Gastrocnemius medialis (tissue), 4 donors: ENCODE results near the gene ABHD10. TPM values are rescaled to one million over a fixed set of nuclear protein-coding genes. Genes with fewer than 3 reads are reported as not detected.

Experiments used
- ATAC-seq, 2 donors: fragments of 150-250 bp; one replicate each; pipeline ENCODE4 v1.9.1; 2016
- DNase-seq, 2 donors: peaks; one replicate each; pipeline ENCODE4 v3.0.0-alpha.2; 2019
- H3K27ac ChIP-seq, 4 donors: fragments of 200-600 bp; sonication (generic); 1 replicate in 1 of 4; 2 replicates in 3 of 4; pipeline ENCODE4 v1.5.1; 2016 to 2018; ENCODE audit warnings: mild to moderate bottlenecking in 2 of 4, moderate library complexity in 1 of 4
- H3K27me3 ChIP-seq, 3 donors: fragments of 200-600 bp; sonication (generic) in 2 of 3; 1 replicate in 1 of 3; 2 replicates in 2 of 3; pipeline versions ENCODE4 v1.5.1 to v1.6.0; 2016 to 2019; ENCODE audit warnings: mild to moderate bottlenecking in 1 of 3, moderate library complexity in 1 of 3
- H3K36me3 ChIP-seq, 2 donors: fragments of 200-600 bp; sonication (generic) in 1 of 2; one replicate each; pipeline ENCODE4 v1.5.1; 2017 to 2018
- H3K4me1 ChIP-seq, 2 donors: fragments of 200-600 bp; sonication (generic) in 1 of 2; one replicate each; pipeline ENCODE4 v1.5.1; 2016 to 2017; ENCODE audit warnings: mild to moderate bottlenecking in 2 of 2
- H3K4me3 ChIP-seq, 4 donors: fragments of 200-600 bp; sonication (generic) in 3 of 4; 1 replicate in 1 of 4; 2 replicates in 3 of 4; pipeline ENCODE4 v1.5.1; 2016 to 2019; ENCODE audit warnings: mild to moderate bottlenecking in 2 of 4
- H3K9me3 ChIP-seq, 3 donors: fragments of 200-600 bp; sonication (generic) in 2 of 3; 1 replicate in 1 of 3; 2 replicates in 2 of 3; pipeline ENCODE4 v1.5.1; 2016 to 2019
- POLR2A ChIP-seq, 2 donors: fragments of 450-650 bp; IDR thresholded peaks; one replicate each; pipeline ENCODE4 v1.6.1; 2017; ENCODE audit warnings: antibody characterized with exemption in 2 of 2, mild to moderate bottlenecking in 2 of 2, moderate library complexity in 2 of 2
- in situ Hi-C, 4 donors: fragments of 200-750 bp; cut with MboI; loops; one replicate each; pipeline versions ENCODE4 v1.15.0 to v1.8.0; 2017; ENCODE audit warnings: low sequenced_read_pairs in 4 of 4
- intact Hi-C: fragments of 100-400 bp; cut with DNase I; formaldehyde crosslinking; loops from one replicate; pipeline ENCODE4 v1.15.1; 2023; ENCODE audit warnings: low total_unique reads
- total RNA-seq, 4 donors: library from RNA; depleted of rRNA; stranded (reverse); fragments of >200 nt; gene quantifications; one replicate each; pipeline versions ENCODE4 v1.1.0 to v1.2.3, GENCODE V29; 2016
- TF ChIP-seq, protein P1 (sequence below), 5 experiments: fragments of 450-650 bp in 3 of 5; fragments of 200-600 bp in 2 of 5; sonication (generic) in 2 of 5; IDR thresholded peaks in 4 of 5; conservative IDR thresholded peaks in 1 of 5; 1 replicate in 4 of 5; 2 replicates in 1 of 5; pipeline ENCODE4 v1.5.1; 2016 to 2019; ENCODE audit warnings: antibody characterized with exemption in 5 of 5, mild to moderate bottlenecking in 3 of 5, moderate library complexity in 3 of 5

The ABHD10 gene
- total RNA-seq, 4 donors from 2014 or later = 6.3 to 13.3 (median 9.0) TPM

DNA sequence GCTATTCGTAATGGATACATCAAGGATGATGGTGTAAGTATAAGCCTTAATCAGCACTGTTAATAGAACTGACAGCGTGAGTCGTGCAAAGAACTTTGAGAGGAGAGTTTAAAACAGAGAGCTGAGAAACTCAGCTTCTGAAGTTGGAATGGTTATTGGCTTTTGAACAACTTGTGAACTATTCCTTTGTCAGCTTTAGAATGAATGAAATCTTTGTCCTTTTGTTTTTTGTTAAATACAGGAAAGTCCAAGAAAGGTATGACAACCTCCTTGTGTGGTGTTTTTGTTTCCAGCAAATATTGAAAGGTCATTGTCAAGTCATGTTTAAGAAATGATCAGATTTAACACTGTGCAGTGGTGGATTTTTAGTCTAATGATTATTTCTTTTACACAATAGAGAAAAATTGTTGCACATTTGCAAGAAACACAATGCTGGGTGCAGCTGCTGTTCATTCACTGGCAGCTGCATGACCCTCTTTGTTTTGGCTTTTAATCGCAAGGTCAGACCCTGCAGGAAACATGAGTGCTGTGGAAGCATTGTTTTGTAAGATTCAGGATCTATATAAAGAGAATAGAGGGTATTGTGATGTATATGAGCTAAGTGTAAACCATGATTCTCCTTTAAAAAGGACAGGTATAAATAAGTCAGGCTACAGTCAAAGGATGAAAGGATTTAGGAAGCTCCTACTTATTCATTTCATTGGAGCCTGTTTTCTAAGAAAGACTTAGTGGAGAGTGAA, 21.7 kb upstream of the ABHD10 start:
- intact Hi-C loops = no loop called here
- no peak overlapping the region for H3K27ac ChIP-seq
- no peaks in the 10 kb centered on the region for H3K36me3 ChIP-seq
- in situ Hi-C loops = no loop called here
- ATAC-seq (no peak), DNase-seq (no peak)
- no peak overlapping the region for H3K4me3 ChIP-seq
- no peaks in the 10 kb centered on the region for H3K9me3 ChIP-seq
- TF ChIP-seq POLR2A (IDR thresholded peaks at IDR 0.05) = no peak
- TF ChIP-seq, protein P1, sequence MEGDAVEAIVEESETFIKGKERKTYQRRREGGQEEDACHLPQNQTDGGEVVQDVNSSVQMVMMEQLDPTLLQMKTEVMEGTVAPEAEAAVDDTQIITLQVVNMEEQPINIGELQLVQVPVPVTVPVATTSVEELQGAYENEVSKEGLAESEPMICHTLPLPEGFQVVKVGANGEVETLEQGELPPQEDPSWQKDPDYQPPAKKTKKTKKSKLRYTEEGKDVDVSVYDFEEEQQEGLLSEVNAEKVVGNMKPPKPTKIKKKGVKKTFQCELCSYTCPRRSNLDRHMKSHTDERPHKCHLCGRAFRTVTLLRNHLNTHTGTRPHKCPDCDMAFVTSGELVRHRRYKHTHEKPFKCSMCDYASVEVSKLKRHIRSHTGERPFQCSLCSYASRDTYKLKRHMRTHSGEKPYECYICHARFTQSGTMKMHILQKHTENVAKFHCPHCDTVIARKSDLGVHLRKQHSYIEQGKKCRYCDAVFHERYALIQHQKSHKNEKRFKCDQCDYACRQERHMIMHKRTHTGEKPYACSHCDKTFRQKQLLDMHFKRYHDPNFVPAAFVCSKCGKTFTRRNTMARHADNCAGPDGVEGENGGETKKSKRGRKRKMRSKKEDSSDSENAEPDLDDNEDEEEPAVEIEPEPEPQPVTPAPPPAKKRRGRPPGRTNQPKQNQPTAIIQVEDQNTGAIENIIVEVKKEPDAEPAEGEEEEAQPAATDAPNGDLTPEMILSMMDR (IDR thresholded peaks at IDR 0.05 in 4 of 5, conservative IDR thresholded peaks at IDR 0.05 in 1 of 5) = no peak
- no peaks in the 10 kb centered on the region for H3K4me1 ChIP-seq
- H3K27me3 ChIP-seq = no peaks in the 10 kb centered on the region

DNA sequence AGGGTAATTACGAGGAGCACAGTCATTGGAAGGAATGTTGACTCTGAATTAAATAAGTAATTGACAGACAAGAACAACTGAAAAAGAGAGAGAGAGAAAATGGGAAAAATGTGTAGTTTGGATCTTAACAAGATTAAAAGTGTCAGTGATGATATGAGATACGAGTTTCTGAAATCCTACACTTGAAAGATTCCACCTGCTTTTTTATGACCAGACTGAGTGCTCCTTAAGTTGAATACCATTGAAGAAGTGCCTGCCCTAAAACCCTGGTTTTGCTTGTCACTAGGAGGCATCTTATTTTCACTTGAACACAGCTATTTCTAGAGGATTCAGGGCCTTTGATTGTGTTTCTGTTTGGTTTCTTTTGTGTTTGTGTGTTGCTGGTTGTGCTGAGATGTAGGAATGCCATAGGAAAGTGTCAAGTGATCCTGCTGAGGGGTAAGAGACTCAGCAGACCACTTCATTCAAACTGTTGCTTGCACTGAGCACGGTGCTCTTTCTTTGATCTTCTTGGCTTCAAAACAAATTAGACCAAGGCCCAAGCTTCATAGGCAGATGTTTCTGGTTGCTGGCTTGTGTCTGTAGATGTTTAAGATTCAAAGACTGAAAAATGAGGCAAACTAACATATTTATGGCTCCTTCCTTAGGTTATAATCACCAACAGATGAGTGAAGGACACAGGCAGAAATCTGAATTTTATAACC, 17.2 kb upstream of the ABHD10 start:
- Histone ChIP-seq H3K9me3 (no peaks in the 10 kb centered on the region), H3K27ac (no peak overlapping the region), H3K36me3 (no peaks in the 10 kb centered on the region), H3K4me3 (no peak overlapping the region), H3K27me3 (no peaks in the 10 kb centered on the region), H3K4me1 (peaks cover 0 to 2% of the 10 kb centered on the region in 2 donors)
- no peak for TF ChIP-seq POLR2A (IDR thresholded peaks at IDR 0.05)
- TF ChIP-seq, protein P1 (IDR thresholded peaks at IDR 0.05 in 4 of 5, conservative IDR thresholded peaks at IDR 0.05 in 1 of 5) = no peak
- DNase-seq (no peak), ATAC-seq (no peak)
- in situ Hi-C loops = loop anchor here in 2 of 4 donors (5.0 to 10.0 kb wide), 2 partner anchors 67 to 244 kb away; no protein-coding TSS in a partner anchor
- intact Hi-C loops = no loop called here

DNA sequence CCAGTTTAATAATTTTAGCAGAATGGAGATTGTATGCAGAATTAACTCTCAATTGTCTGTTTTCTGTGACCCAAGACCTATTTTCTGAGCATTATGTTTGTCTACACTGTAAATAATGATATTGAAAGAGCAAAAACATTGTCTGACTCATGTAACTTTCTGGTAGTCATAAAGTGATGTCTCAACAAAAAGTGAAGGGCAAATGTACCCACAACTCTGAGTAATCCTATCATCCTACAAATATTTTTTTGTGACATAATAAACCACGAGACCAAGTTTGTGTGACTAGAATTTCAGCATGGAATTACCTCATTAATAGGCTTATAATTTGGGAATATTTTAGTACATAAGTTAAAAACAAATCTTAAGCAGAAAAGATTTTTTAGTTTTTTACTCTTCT, 15.4 kb upstream of the ABHD10 start:
- H3K9me3 ChIP-seq = no peaks in the 10 kb centered on the region
- no peak for DNase-seq
- H3K36me3 ChIP-seq = no peaks in the 10 kb centered on the region
- in situ Hi-C loops (loop anchor here in 2 of 4 donors (5.0 to 10.0 kb wide), 2 partner anchors 69 to 246 kb away; no protein-coding TSS in a partner anchor), intact Hi-C loops (no loop called here)
- no peak overlapping the region for H3K4me3 ChIP-seq
- no peak for ATAC-seq
- no peak for TF ChIP-seq POLR2A (IDR thresholded peaks at IDR 0.05)
- TF ChIP-seq, protein P1 (IDR thresholded peaks at IDR 0.05 in 4 of 5, conservative IDR thresholded peaks at IDR 0.05 in 1 of 5) = no peak
- peaks cover 0 to 3% of the 10 kb centered on the region in 2 donors for H3K4me1 ChIP-seq
- no peak overlapping the region for H3K27ac ChIP-seq
- no peaks in the 10 kb centered on the region for H3K27me3 ChIP-seq

DNA sequence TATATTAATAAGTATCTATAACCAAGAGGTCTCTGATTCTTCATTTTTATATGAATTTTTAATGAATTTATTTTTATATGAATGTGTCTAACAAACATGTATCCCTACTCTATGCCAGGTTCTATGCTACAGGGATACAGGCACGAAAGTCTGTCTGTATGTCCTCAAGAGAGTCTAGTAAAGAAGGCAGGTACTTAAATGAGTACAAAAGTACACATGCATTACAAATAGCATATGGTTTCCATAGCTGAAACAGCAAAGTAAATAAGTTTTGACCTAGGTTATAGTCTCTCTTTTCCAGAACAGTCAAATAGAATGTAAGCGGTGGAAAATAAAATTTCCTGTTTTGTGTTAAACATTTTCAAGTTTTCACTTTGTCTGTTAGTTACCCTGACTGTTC, 13.3 kb upstream of the ABHD10 start:
- Histone ChIP-seq H3K9me3 (no peaks in the 10 kb centered on the region), H3K27ac (no peak overlapping the region), H3K4me1 (peaks cover 0 to 5% of the 10 kb centered on the region in 2 donors), H3K36me3 (no peaks in the 10 kb centered on the region), H3K27me3 (no peaks in the 10 kb centered on the region), H3K4me3 (no peak overlapping the region)
- DNase-seq (no peak), ATAC-seq (no peak)
- no peak for TF ChIP-seq POLR2A (IDR thresholded peaks at IDR 0.05)
- TF ChIP-seq, protein P1 (IDR thresholded peaks at IDR 0.05 in 4 of 5, conservative IDR thresholded peaks at IDR 0.05 in 1 of 5) = no peak
- intact Hi-C loops (no loop called here), in situ Hi-C loops (loop anchor here in 1 of 4 donors (10.0 kb wide), 1 partner anchor 71 kb away; no protein-coding TSS in a partner anchor)
